ENCODE measurements around the gene DIS3L2.

GRCh38 chr2:232349946-232350635 lies 388.6 kb downstream of the DIS3L2 start:
- TF ChIP-seq ZNF70 (CRISPR knock-in tag; IDR thresholded peaks at IDR 0.05) (no peak), TCF4 (CRISPR knock-in tag; IDR thresholded peaks at IDR 0.05; ENCODE audit: borderline replicate concordance) (no peak), ZNF565 (CRISPR knock-in tag; conservative IDR thresholded peaks at IDR 0.05; ENCODE audit: low read depth) (no peak), CSDC2 (CRISPR knock-in tag; IDR thresholded peaks at IDR 0.05) (no peak), TSHZ2 (CRISPR knock-in tag; IDR thresholded peaks at IDR 0.05) (no peak), SNAI2 (CRISPR knock-in tag; IDR thresholded peaks at IDR 0.05) (no peak), PPARA (CRISPR knock-in tag; IDR thresholded peaks at IDR 0.05; ENCODE audit: borderline replicate concordance) (no peak), ZFP30 (CRISPR knock-in tag; IDR thresholded peaks at IDR 0.05) (no peak), BACH2 (CRISPR knock-in tag; IDR thresholded peaks at IDR 0.05; ENCODE audit: borderline replicate concordance) (no peak), PATZ1 (CRISPR knock-in tag; IDR thresholded peaks at IDR 0.05; ENCODE audit: borderline replicate concordance) (no peak)

Data from SK-N-SH treated with all-trans-retinoic acid at 6 μM for 48 hours (cell line).